ENCODE data around the gene BCAP29. TPM values are rescaled to one million over a fixed set of nuclear protein-coding genes. Genes with fewer than 3 reads are reported as not detected.
"Not testable (repeated sequence)": the region's sequence is repeated elsewhere in the genome, so short reads cannot be mapped to it uniquely, and the experiment has no call there.

BCAP29 gene, protein sequence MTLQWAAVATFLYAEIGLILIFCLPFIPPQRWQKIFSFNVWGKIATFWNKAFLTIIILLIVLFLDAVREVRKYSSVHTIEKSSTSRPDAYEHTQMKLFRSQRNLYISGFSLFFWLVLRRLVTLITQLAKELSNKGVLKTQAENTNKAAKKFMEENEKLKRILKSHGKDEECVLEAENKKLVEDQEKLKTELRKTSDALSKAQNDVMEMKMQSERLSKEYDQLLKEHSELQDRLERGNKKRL
- total RNA-seq (2022) (61.5 and 73.4 TPM in 2 replicates), Bru-seq, nascent RNA (percentile 86 among the genes with signal in this experiment), BruChase-seq, experiment 1, labeled RNA remaining after a 6-hour chase (percentile 88 among the genes with signal in this experiment), BruChase-seq, experiment 2, labeled RNA remaining after a 2-hour chase (percentile 89 among the genes with signal in this experiment)
- long read RNA-seq, full-length matches to known transcripts = 83 of 148 reads
- long read RNA-seq, partial matches to known transcripts = 22 of 148 reads
- long read RNA-seq, other reads (novel, unspliced or antisense) = 43 of 148 reads

DNA sequence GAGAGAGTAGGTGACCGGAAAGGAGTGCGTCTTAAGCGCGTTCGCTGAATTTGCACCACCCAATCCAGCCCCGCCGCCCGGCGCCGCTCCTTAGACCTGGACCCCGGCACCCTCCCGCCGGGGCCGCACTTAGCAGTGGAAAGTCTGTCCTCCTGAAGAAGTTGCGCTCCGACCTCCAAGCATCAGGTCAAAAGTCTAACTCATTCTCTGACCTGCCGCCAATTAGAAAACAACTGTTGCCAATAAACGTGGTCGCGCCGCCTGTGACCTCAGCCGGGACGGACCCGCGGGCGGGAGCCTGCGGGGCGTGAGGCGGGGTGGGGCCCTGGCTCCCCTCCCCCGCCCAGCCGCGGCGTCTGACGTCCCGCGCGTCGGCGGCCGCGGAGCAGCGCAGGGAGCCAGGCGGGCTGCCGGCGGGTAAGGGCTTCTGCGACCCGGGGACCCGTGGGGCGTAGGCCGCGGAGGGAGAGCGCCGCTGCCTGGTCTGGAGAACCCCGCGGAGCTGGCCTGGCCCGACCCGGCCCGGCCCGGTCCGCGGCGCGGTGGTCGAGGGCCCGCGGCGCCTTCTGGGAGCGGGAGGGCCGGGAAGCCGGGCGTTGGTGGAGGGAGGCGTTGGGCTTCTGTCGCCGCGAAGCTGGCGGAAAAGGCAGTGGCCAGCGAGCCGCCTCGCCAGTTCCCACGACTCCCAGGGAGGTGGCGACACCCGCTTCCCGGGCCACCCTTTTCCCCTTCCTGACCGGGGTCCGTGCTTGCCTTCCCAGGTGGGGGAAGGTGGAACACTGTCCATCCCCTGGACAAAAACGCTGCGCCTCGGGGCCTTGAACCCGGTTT is at the start of gene BCAP29:
TSS of gene BCAP29 (plus strand) at position 362 of the 831 bp plus-strand sequence. CDS start 527 bp downstream, outside the sequence.
- no peak for TF ChIP-seq CTCF (IDR thresholded peaks at IDR 0.05; ENCODE audit: unreplicated experiment)
- Mint-ChIP-seq H3K27ac (ENCODE audit: low read depth, unreplicated experiment) (peak within 1 kb of the TSS; percentile 75), H3K27me3 (ENCODE audit: insufficient read depth, unreplicated experiment) (no peaks in the 10 kb centered on the region), H3K9me3 (ENCODE audit: unreplicated experiment) (no peaks in the 10 kb centered on the region), H3K36me3 (ENCODE audit: insufficient read depth, unreplicated experiment) (peaks cover 19% of the 10 kb centered on the region), H3K4me3 (ENCODE audit: unreplicated experiment) (peak within 1 kb of the TSS; percentile 87), H3K4me1 (ENCODE audit: insufficient read depth, unreplicated experiment) (peaks cover 20% of the 10 kb centered on the region)
- no TSS peak for BruUV-seq (replicated peaks)
- DNase-seq (ENCODE audit: unreplicated experiment) = peak; percentile 71
- ChIA-PET CTCF (interaction anchor here (0.5 to 1.5 kb wide), 9 partner anchors 16 to 803 kb away, joined by 3 to 4 read pairs (median 3); partner anchors contain the start of gene CBLL1), POLR2A (interaction anchor here (0.6 to 2.4 kb wide), 15 partner anchors 15 to 1032 kb away, joined by 3 to 38 read pairs (median 3); partner anchors contain the start of genes CBLL1, COG5, DLD and DUS4L)
- intact Hi-C loops (cut with micrococcal nuclease) = loop anchor here (1.0 to 5.0 kb wide), 3 partner anchors 15 to 162 kb away; partner anchors contain the start of gene CBLL1

DNA sequence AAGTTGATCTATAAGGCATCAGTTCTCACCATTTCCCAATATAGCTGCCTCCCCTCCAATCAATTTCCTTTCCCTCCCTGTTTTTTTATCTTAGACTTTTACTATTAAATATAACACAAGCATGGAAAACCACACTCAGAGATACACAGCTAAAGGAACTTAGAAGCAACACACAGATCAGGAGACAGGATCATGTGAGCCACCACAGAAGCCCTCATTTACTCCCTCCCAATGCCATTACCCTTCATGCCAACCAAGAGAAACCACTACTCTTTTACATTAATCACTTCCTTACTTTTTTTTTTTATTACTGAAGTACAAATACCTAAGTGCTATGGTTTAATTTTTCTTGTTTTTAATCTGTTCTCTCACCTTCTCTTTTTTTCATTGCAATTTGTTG is 49.3 kb upstream of the BCAP29 start:
- CTCF ChIA-PET = no interaction called here
- no TSS peak for BruUV-seq (replicated peaks)
- H3K27me3 Mint-ChIP-seq (ENCODE audit: insufficient read depth, unreplicated experiment) = no peaks in the 10 kb centered on the region
- peaks cover 9% of the 10 kb centered on the region for H3K9me3 Mint-ChIP-seq (ENCODE audit: unreplicated experiment)
- H3K27ac Mint-ChIP-seq (ENCODE audit: low read depth, unreplicated experiment) = no peak overlapping the region
- no peaks in the 10 kb centered on the region for H3K4me1 Mint-ChIP-seq (ENCODE audit: insufficient read depth, unreplicated experiment)
- intact Hi-C loops (cut with micrococcal nuclease) = no loop called here
- POLR2A ChIA-PET = no interaction called here
- H3K36me3 Mint-ChIP-seq (ENCODE audit: insufficient read depth, unreplicated experiment) = peaks cover 16% of the 10 kb centered on the region
- H3K4me3 Mint-ChIP-seq (ENCODE audit: unreplicated experiment) = no peak overlapping the region
- DNase-seq (ENCODE audit: unreplicated experiment) = no peak
- TF ChIP-seq CTCF (IDR thresholded peaks at IDR 0.05; ENCODE audit: unreplicated experiment) = no peak

GRCh38 chr7:107534139-107534538 is 45.9 kb upstream of the BCAP29 start:
- BruUV-seq (replicated peaks) = no TSS peak
- Mint-ChIP-seq H3K36me3 (ENCODE audit: insufficient read depth, unreplicated experiment) (peaks cover 32% of the 10 kb centered on the region), H3K9me3 (ENCODE audit: unreplicated experiment) (peaks cover 9% of the 10 kb centered on the region), H3K4me3 (ENCODE audit: unreplicated experiment) (no peak overlapping the region), H3K27me3 (ENCODE audit: insufficient read depth, unreplicated experiment) (no peaks in the 10 kb centered on the region), H3K4me1 (ENCODE audit: insufficient read depth, unreplicated experiment) (no peaks in the 10 kb centered on the region), H3K27ac (ENCODE audit: low read depth, unreplicated experiment) (no peak overlapping the region)
- ChIA-PET CTCF (interaction anchor here (0.6 to 0.7 kb wide), 2 partner anchors 53 to 192 kb away, joined by 3 to 4 read pairs; no protein-coding TSS in a partner anchor), POLR2A (no interaction called here)
- intact Hi-C loops (cut with micrococcal nuclease) = no loop called here
- DNase-seq (ENCODE audit: unreplicated experiment) = no peak
- no peak for TF ChIP-seq CTCF (IDR thresholded peaks at IDR 0.05; ENCODE audit: unreplicated experiment)

- H3K27me3 Mint-ChIP-seq (ENCODE audit: insufficient read depth, unreplicated experiment); H3K4me3 Mint-ChIP-seq (ENCODE audit: unreplicated experiment); CTCF ChIA-PET; intact Hi-C loops (cut with micrococcal nuclease); DNase-seq (ENCODE audit: unreplicated experiment); H3K9me3 Mint-ChIP-seq (ENCODE audit: unreplicated experiment); H3K4me1 Mint-ChIP-seq (ENCODE audit: insufficient read depth, unreplicated experiment); H3K27ac Mint-ChIP-seq (ENCODE audit: low read depth, unreplicated experiment); POLR2A ChIA-PET; BruUV-seq (replicated peaks): not testable (repeated sequence)
- peaks cover 32% of the 10 kb centered on the region for H3K36me3 Mint-ChIP-seq (ENCODE audit: insufficient read depth, unreplicated experiment)
Measured at GRCh38 chr7:107537228-107537627, 42.8 kb upstream of the BCAP29 start.
